ENCODE data around the gene PEX14.
A peak's percentile ranks its signal among the peaks of the same experiment; 100 is the strongest.

The PEX14 gene

DNA sequence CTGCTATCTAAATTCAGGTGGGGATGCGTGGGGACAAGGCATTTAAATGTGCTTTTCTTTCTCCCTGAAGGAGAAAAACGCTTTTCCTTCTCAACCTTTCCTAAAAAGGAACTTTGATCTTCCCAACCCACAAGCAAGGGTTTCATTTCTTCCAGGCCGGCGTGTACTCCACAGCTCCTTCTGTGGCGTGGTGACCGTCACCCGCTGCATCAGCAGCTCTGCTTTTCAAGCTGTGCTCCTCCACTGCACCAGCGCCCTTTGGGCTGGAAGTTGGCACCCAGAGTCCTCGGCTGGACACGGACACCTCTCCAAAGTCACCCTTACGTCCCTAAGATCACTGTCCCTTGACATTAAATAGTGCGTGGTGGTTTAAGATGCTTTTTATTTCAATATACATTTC, 54.3 kb downstream of the PEX14 start:
- ChIA-PET POLR2A (ENCODE audit: low non-redundant PET) (no interaction called here), CTCF (interaction anchor here (1.1 to 1.3 kb wide), 2 partner anchors 22 to 412 kb away, joined by 4 to 5 read pairs; no protein-coding TSS in a partner anchor)
- H3K27ac ChIP-seq = peak overlapping the region; percentile 81
- TF ChIP-seq, protein P1, sequence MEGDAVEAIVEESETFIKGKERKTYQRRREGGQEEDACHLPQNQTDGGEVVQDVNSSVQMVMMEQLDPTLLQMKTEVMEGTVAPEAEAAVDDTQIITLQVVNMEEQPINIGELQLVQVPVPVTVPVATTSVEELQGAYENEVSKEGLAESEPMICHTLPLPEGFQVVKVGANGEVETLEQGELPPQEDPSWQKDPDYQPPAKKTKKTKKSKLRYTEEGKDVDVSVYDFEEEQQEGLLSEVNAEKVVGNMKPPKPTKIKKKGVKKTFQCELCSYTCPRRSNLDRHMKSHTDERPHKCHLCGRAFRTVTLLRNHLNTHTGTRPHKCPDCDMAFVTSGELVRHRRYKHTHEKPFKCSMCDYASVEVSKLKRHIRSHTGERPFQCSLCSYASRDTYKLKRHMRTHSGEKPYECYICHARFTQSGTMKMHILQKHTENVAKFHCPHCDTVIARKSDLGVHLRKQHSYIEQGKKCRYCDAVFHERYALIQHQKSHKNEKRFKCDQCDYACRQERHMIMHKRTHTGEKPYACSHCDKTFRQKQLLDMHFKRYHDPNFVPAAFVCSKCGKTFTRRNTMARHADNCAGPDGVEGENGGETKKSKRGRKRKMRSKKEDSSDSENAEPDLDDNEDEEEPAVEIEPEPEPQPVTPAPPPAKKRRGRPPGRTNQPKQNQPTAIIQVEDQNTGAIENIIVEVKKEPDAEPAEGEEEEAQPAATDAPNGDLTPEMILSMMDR (conservative IDR thresholded peaks at IDR 0.05; ENCODE audit: low read depth) = no peak
- DNase-seq (ENCODE audit: low spot score) = no peak

DNA sequence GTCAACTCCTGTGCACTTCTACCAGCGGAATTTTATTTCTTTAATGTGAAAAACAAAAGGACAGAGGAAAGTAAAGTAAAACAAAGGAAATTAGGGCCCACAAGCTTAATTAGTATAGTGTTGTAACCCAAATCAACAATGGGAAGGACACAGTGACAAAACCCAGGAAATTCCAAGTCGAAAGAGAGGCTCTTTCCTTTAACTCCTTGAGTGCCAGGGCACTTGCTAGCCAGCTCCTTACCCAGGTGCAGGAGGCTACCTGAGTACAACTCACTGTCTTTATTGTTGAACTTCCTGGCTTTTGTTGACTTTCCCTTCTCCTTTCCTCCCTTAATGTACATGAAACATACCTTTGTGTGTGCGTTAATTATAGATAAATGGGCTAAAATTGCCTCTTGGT, 55.0 kb downstream of the PEX14 start:
- CTCF ChIA-PET = no interaction called here
- TF ChIP-seq, protein P1 (conservative IDR thresholded peaks at IDR 0.05; ENCODE audit: low read depth) = no peak
- H3K27ac ChIP-seq = no peak overlapping the region
- DNase-seq (ENCODE audit: low spot score) = no peak
- POLR2A ChIA-PET (ENCODE audit: low non-redundant PET) = no interaction called here

DNA sequence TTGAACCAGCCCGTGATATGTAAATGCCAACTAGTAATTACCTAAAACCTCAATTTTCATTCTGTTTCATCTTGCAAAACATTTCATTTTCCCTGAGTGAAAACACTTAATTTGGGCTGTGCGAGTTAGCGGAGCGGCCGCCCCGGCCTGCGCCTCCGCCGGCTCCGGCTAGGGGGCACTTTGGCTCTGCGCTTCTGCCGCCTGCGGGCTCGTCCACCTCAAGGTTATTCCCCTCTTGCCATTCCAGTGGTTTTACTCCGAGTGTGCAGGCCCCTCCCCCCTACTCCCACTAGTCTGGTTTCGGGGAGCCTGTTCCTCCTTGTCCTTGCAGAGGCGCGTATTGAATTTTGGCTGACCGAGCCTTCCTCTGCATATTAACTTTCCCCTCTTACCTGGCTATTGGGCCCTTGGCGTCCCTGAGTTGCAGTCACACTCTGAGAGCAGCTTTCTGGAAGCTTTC, 55.6 kb downstream of the PEX14 start:
- TF ChIP-seq, protein P1 (conservative IDR thresholded peaks at IDR 0.05; ENCODE audit: low read depth) = peak; percentile 76
- ChIA-PET POLR2A (ENCODE audit: low non-redundant PET) (no interaction called here), CTCF (interaction anchor here (0.5 to 0.7 kb wide), 2 partner anchors 25 to 63 kb away, joined by 3 read pairs; no protein-coding TSS in a partner anchor)
- peak overlapping the region; percentile 55 for H3K27ac ChIP-seq
- no peak for DNase-seq (ENCODE audit: low spot score)

DNA sequence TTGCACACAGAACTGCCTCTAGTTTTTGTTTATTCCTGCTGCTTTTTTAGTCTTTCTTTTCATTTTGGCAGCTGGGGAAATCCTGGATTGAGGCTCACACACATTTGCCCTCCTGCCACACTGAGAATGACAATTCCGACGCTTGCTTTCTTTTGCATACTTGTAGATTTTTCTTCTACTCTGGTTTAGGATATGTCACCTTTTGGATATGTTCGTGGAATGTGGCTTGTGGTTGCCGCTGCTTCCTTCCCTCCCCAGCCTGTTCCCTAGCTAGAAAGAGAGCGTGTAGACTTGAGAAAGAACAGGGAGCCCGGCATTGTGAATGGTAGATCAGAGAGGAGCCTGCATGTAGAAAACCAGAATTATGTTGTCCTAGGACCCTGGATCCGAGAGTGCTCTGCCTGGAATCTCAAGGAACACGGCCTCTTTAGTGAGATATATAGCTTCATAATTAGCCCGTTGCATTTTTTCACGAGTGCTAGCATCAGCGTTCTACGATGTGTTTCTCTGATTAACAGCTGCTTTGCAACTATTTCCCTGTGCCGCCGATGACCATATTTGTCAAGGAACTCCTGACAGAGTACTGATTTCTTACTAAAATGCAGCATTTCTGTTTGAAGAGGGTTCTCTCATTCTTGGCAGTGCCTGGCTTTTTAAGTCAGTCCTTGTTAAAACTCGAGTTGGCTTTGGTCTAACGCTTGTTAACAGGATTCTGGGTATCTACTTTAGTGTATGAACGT, 56.2 kb downstream of the PEX14 start:
- POLR2A ChIA-PET (ENCODE audit: low non-redundant PET) = no interaction called here
- H3K27ac ChIP-seq = peak overlapping the region; percentile 55
- TF ChIP-seq, protein P1 (conservative IDR thresholded peaks at IDR 0.05; ENCODE audit: low read depth) = no peak
- no peak for DNase-seq (ENCODE audit: low spot score)
- CTCF ChIA-PET = interaction anchor here (0.5 to 0.7 kb wide), 3 partner anchors 23 to 62 kb away, joined by 3 to 5 read pairs (median 3); no protein-coding TSS in a partner anchor

DNA sequence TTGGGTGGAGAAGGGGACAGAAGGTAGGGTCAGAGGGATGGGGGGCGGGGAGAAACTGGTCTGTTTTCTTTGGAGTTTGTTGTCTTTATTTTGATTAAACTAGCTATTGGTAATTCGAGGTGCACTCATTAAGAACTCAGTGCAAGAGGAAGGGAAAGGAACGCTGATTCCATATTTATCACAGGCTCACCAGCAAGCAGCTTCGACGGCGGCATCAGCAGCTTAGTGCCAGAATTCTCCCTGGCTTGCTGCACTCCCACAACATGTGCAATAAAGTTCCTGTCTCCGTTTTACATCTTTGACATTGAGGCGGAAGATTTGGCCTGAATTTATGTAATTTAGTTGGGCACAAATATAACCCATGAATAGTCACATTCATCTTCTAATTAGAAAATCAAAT, 57.6 kb downstream of the PEX14 start:
- no peak for DNase-seq (ENCODE audit: low spot score)
- TF ChIP-seq, protein P1 (conservative IDR thresholded peaks at IDR 0.05; ENCODE audit: low read depth) = no peak
- ChIA-PET CTCF (no interaction called here), POLR2A (ENCODE audit: low non-redundant PET) (no interaction called here)
- H3K27ac ChIP-seq = no peak overlapping the region

DNA sequence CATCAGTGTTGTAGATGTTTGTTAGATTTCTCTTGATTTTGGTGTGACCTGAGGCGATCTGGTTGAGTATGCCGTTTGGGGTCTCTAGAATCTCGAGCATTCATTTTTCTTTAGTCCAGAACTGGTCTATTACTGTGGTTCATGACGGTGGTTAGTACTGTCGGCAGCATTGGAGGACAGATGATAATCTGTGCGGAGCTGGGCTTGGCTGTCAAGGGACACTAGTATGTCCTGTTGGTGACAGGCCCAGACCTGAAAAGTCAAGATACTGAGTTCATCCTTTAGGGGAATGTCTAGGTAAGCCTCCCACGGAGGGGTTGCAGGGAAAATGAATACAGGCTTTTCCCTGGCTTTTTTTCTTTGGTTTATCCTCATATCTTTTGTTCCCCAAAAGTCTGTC, 59.8 kb downstream of the PEX14 start:
- CTCF ChIA-PET = interaction anchor here (0.8 kb wide), 1 partner anchor 1641 kb away, joined by 4 read pairs; no protein-coding TSS in a partner anchor
- DNase-seq (ENCODE audit: low spot score) = no peak
- POLR2A ChIA-PET (ENCODE audit: low non-redundant PET) = no interaction called here
- no peak overlapping the region for H3K27ac ChIP-seq
- TF ChIP-seq, protein P1 (conservative IDR thresholded peaks at IDR 0.05; ENCODE audit: low read depth) = no peak

Data from RWPE1 (cell line).